Measurements from ENCODE around the gene KIF21A. TPM values are rescaled to one million over a fixed set of nuclear protein-coding genes. Genes with fewer than 3 reads are reported as not detected.

Gene KIF21A
- total RNA-seq, 4 donors from 2014 or later: 22.5 to 65.5 (median 33.5) TPM

GRCh38 chr12:39419471-39419870 is 23.4 kb downstream of the KIF21A start:
- no peak for DNase-seq (ENCODE audit: low spot score)
- no peak for TF ChIP-seq CTCF (IDR thresholded peaks at IDR 0.05)
- ATAC-seq (ENCODE audit: low FRiP score): no peak

- ATAC-seq (ENCODE audit: low FRiP score) (no peak), DNase-seq (ENCODE audit: low spot score) (no peak)
- no peak for TF ChIP-seq CTCF (IDR thresholded peaks at IDR 0.05)
Observed at GRCh38 chr12:39417916-39418315, 25.0 kb downstream of the KIF21A start.

GRCh38 chr12:39413836-39414771 is 28.8 kb downstream of the KIF21A start:
- ATAC-seq (ENCODE audit: low FRiP score) (no peak), DNase-seq (ENCODE audit: low spot score) (no peak)
- no peak for TF ChIP-seq CTCF (IDR thresholded peaks at IDR 0.05)

GRCh38 chr12:39412210-39412609 is 30.7 kb downstream of the KIF21A start:
- ATAC-seq (ENCODE audit: low FRiP score): no peak
- DNase-seq (ENCODE audit: low spot score): no peak
- no peak for TF ChIP-seq CTCF (IDR thresholded peaks at IDR 0.05)

- ATAC-seq (ENCODE audit: low FRiP score) (no peak), DNase-seq (ENCODE audit: low spot score) (no peak)
- TF ChIP-seq CTCF (IDR thresholded peaks at IDR 0.05): no peak
Observed at GRCh38 chr12:39406262-39406661, 36.7 kb downstream of the KIF21A start.

- DNase-seq (ENCODE audit: low spot score) (no peak), ATAC-seq (ENCODE audit: low FRiP score) (no peak)
- TF ChIP-seq CTCF (IDR thresholded peaks at IDR 0.05): no peak
Observed at GRCh38 chr12:39405580-39405979, 37.3 kb downstream of the KIF21A start.

GRCh38 chr12:39404000-39404399 is 38.9 kb downstream of the KIF21A start:
- DNase-seq (ENCODE audit: low spot score): no peak
- TF ChIP-seq CTCF (IDR thresholded peaks at IDR 0.05): no peak
- ATAC-seq (ENCODE audit: low FRiP score): no peak
